IMR-90 (cell line): ENCODE results near the gene HSD17B3. TPM values are rescaled to one million over a fixed set of nuclear protein-coding genes. Genes with fewer than 3 reads are reported as not detected.

Source experiments
- ATAC-seq: fragments of 200-7000 bp; cut with Tn5 transposase; 2 replicates; pipeline ENCODE4 v1.9.1; 2020; ENCODE audit warnings: low read depth, mild to moderate bottlenecking, moderate library complexity
- BruUV-seq: library from RNA; stranded (reverse); fragments of 400-500 nt; replicated peaks from 2 replicates; lab custom pipeline; 2021; lab: Mats Ljungman, UMichigan
- CTCF ChIA-PET: fragments of 300-600 bp; formaldehyde crosslinking; extraction: SDS; loops from one replicate; lab custom pipeline; 2021; ENCODE audit warnings: antibody characterized with exemption; lab: Yijun Ruan, JAX
- POLR2A ChIA-PET: fragments of 300-600 bp; sonication (Branson Sonifier 250); formaldehyde crosslinking; loops from one replicate; lab custom pipeline; 2022; ENCODE audit warnings: antibody characterized with exemption; ENCODE audit not compliant: unreplicated experiment; lab: Charles Lee
- DNase-seq: peaks from one replicate; pipeline ENCODE4 v3.0.0; 2013
- H2AFZ ChIP-seq: replicated peaks from 2 replicates; pipeline ENCODE3; 2013; ENCODE audit warnings: low read length, mild to moderate bottlenecking; ENCODE audit not compliant: poor library complexity
- H2AK5ac ChIP-seq: 2 replicates; pipeline ENCODE4 v1.6.1; 2013; ENCODE audit warnings: low read depth, low read length, inconsistent platforms
- H2AK9ac ChIP-seq: replicated peaks from 2 replicates; pipeline ENCODE3; 2013; ENCODE audit warnings: mild to moderate bottlenecking, low read depth, low read length, moderate library complexity; ENCODE audit not compliant: poor library complexity
- H2BK120ac ChIP-seq: 2 replicates; pipeline ENCODE4 v1.6.1; 2013; ENCODE audit warnings: low read depth, low read length, inconsistent platforms
- H2BK15ac ChIP-seq: 3 replicates; pipeline ENCODE4 v1.6.1; 2013; ENCODE audit warnings: low read depth, low read length, inconsistent platforms
- H2BK20ac ChIP-seq: 2 replicates; pipeline ENCODE4 v1.6.1; 2013; ENCODE audit warnings: low read depth, mild to moderate bottlenecking, inconsistent platforms, low read length, moderate library complexity
- H2BK5ac ChIP-seq: 2 replicates; pipeline ENCODE4 v1.6.1; 2013; ENCODE audit warnings: mild to moderate bottlenecking, low read depth, low read length, inconsistent platforms; ENCODE audit not compliant: poor library complexity, severe bottlenecking
- H3K14ac ChIP-seq: replicated peaks from 2 replicates; pipeline ENCODE4 v1.6.1; 2013; ENCODE audit warnings: low read depth, low read length, inconsistent platforms
- H3K18ac ChIP-seq: 2 replicates; pipeline ENCODE4 v1.6.1; 2013; ENCODE audit warnings: low read depth, low read length, control low read depth
- H3K23ac ChIP-seq: 2 replicates; pipeline ENCODE4 v1.6.1; 2013; ENCODE audit warnings: low read depth, low read length, inconsistent platforms
- H3K27ac ChIP-seq: 2 replicates; pipeline ENCODE4 v1.5.1; 2013; ENCODE audit warnings: mild to moderate bottlenecking, control low read depth, low read length; ENCODE audit not compliant: insufficient read depth
- H3K27me3 ChIP-seq: 2 replicates; pipeline ENCODE4 v1.6.1; 2013; ENCODE audit warnings: low read length; ENCODE audit not compliant: control insufficient read depth, insufficient read depth
- H3K36me3 ChIP-seq: 2 replicates; pipeline ENCODE4 v1.6.1; 2013; ENCODE audit warnings: low read length, mixed read lengths; ENCODE audit not compliant: control insufficient read depth, insufficient read depth
- H3K4ac ChIP-seq: 2 replicates; pipeline ENCODE4 v1.6.1; 2013; ENCODE audit warnings: low read depth, low read length, inconsistent platforms
- H3K4me1 ChIP-seq: 2 replicates; pipeline ENCODE4 v1.6.1; 2013; ENCODE audit warnings: low read length, mixed read lengths; ENCODE audit not compliant: control insufficient read depth, insufficient read depth
- H3K4me2 ChIP-seq: 2 replicates; pipeline ENCODE4 v1.6.1; 2013; ENCODE audit warnings: low read depth, mild to moderate bottlenecking, control low read depth, low read length, moderate library complexity
- H3K4me3 ChIP-seq: 2 replicates; pipeline ENCODE4 v1.5.1; 2013; ENCODE audit warnings: low read depth, mild to moderate bottlenecking, control low read depth, low read length, moderate library complexity; ENCODE audit not compliant: insufficient read depth
- H3K56ac ChIP-seq: 2 replicates; pipeline ENCODE4 v1.6.1; 2013; ENCODE audit warnings: low read length, inconsistent platforms; ENCODE audit not compliant: insufficient read depth; ENCODE audit errors: extremely low read depth
- H3K79me1 ChIP-seq, 2 experiments: 2 replicates each; pipeline ENCODE4 v1.6.1; 2013; ENCODE audit warnings: low read length in 2 of 2, inconsistent platforms in 1 of 2, low read depth in 1 of 2
- H3K9ac ChIP-seq: 2 replicates; pipeline ENCODE4 v1.6.1; 2013; ENCODE audit warnings: low read depth, low read length, control low read depth
- H3K9me1 ChIP-seq: 2 replicates; pipeline ENCODE4 v1.6.1; 2013; ENCODE audit warnings: low read length, inconsistent platforms; ENCODE audit not compliant: insufficient read depth
- H3K9me3 ChIP-seq: 2 replicates; pipeline ENCODE4 v1.6.1; 2013; ENCODE audit warnings: low read length; ENCODE audit not compliant: control insufficient read depth, insufficient read depth
- H4K20me1 ChIP-seq: 2 replicates; pipeline ENCODE4 v1.6.1; 2013; ENCODE audit warnings: low read length, inconsistent platforms; ENCODE audit not compliant: insufficient read depth
- H4K5ac ChIP-seq: 2 replicates; pipeline ENCODE4 v1.6.1; 2013; ENCODE audit warnings: mild to moderate bottlenecking, low read depth, low read length, control low read depth
- H4K8ac ChIP-seq, 2 experiments: 2 replicates each; pipeline ENCODE4 v1.6.1; 2013; ENCODE audit warnings: low read depth in 2 of 2, low read length in 2 of 2, control low read depth in 1 of 2, inconsistent platforms in 1 of 2
- H4K91ac ChIP-seq: 2 replicates; pipeline ENCODE4 v1.6.1; 2013; ENCODE audit warnings: low read depth, low read length, inconsistent platforms; ENCODE audit not compliant: insufficient read depth
- CHD1 ChIP-seq: IDR thresholded peaks from 2 replicates; pipeline ENCODE4 v1.6.1; 2012; ENCODE audit warnings: low read depth, low read length, improper control_type of control experiment
- MAFK ChIP-seq: IDR thresholded peaks from 2 replicates; pipeline ENCODE4 v1.6.1; 2012; ENCODE audit warnings: low read depth, low read length, improper control_type of control experiment
- RAD21 ChIP-seq: IDR thresholded peaks from 2 replicates; pipeline ENCODE4 v1.6.1; 2012; ENCODE audit warnings: low read length, improper control_type of control experiment
- RFX5 ChIP-seq: IDR thresholded peaks from 2 replicates; pipeline ENCODE4 v1.8.0; 2012; ENCODE audit warnings: low read depth, mild to moderate bottlenecking, low read length, moderate library complexity
- WGBS, 2 experiments: methylation state at CpG; one replicate each; pipeline versions ENCODE4 v1.1.5 to v1.1.7; 2013; ENCODE audit warnings: missing lambda C conversion rate in 2 of 2; ENCODE audit not compliant: insufficient read length in 1 of 2; ENCODE audit errors: extremely low coverage in 2 of 2; 5-methylcytosine and 5-hydroxymethylcytosine counted together
- dilution Hi-C: fragments of 300-500 bp; cut with HindIII; formaldehyde crosslinking; loops from one replicate; pipeline ENCODE4 v1.14.3; 2018; ENCODE audit warnings: low sequenced_read_pairs; ENCODE audit not compliant: unreplicated experiment
- in situ Hi-C: fragments of 300-500 bp; cut with MboI; formaldehyde crosslinking; loops from 3 replicates; pipeline ENCODE4 v1.14.3; 2019; ENCODE audit warnings: low sequenced_read_pairs, inconsistent platforms, mixed read lengths
- intact Hi-C: fragments of 100-400 bp; cut with micrococcal nuclease; formaldehyde crosslinking; loops from 2 replicates; pipeline ENCODE4 v1.10.0; 2022
- polyA plus RNA-seq, 3 experiments: library from polyadenylated mRNA; depleted of rRNA; stranded (reverse); fragments of >200 nt; gene quantifications; 2 replicates each; pipeline ENCODE4 v1.2.3, GENCODE V29; 2012; ENCODE audit warnings: low replicate concordance in 1 of 3
- total RNA-seq: library from RNA; depleted of rRNA; stranded (reverse); fragments of >200 nt; gene quantifications from 2 replicates; pipeline ENCODE4 v1.2.3, GENCODE V29; 2012

The HSD17B3 gene
- total and polyA plus RNA-seq, 2 of the 4 experiments (the other 2 are of a cell fraction), result 0.18 TPM; not detected in 1

DNA sequence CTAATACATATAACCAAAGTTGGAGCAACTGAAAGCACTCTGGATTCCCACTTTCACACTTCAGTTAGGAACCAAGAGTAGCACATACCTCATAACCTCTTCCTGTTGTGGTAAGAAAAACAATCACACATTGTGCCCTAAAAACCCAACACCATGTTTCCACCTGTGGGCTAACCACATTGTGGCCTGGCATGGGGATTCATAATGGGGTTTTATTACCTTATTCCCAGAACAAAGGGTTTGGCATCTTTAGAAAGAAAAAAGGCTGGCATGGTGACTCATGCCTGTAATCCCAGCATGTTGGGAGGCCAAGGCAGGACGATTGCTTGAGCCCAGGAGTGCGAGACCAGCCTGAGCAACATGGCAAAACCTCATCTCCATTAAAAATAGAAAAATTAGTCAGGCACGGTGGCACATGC lies 60.6 kb downstream of the HSD17B3 start:
- H3K4ac ChIP-seq, result no peak overlapping the region
- no TSS peak for BruUV-seq
- no peak overlapping the region for H4K91ac ChIP-seq
- H3K23ac ChIP-seq, result no peak overlapping the region
- no peaks in the 10 kb centered on the region for H3K36me3 ChIP-seq
- dilution Hi-C loops, result no loop called here
- ATAC-seq, result no peak
- H3K79me1 ChIP-seq, result no peaks in the 10 kb centered on the region
- no peaks in the 10 kb centered on the region for H4K20me1 ChIP-seq
- H3K27ac ChIP-seq, result no peak overlapping the region
- no peak overlapping the region for H3K9ac ChIP-seq
- in situ Hi-C loops, result no loop called here
- H4K5ac ChIP-seq, result no peak overlapping the region
- no peak overlapping the region for H2AK5ac ChIP-seq
- no peak overlapping the region for H3K4me2 ChIP-seq
- no peak overlapping the region for H3K56ac ChIP-seq
- POLR2A ChIA-PET, result no interaction called here
- H3K4me1 ChIP-seq, result no peaks in the 10 kb centered on the region; the same call in 1 of the 2 replicates
- H3K14ac ChIP-seq, result no peak overlapping the region
- H3K9me1 ChIP-seq, result no peaks in the 10 kb centered on the region
- H2BK5ac ChIP-seq, result no peak overlapping the region
- no peaks in the 10 kb centered on the region for H3K9me3 ChIP-seq
- H2AK9ac ChIP-seq, result no peak overlapping the region
- H4K8ac ChIP-seq, result no peak overlapping the region
- CTCF ChIA-PET, result no interaction called here
- no peak overlapping the region for H2BK120ac ChIP-seq
- no peak overlapping the region for H3K4me3 ChIP-seq
- DNase-seq, result no peak
- H3K27me3 ChIP-seq, result peaks cover 25% of the 10 kb centered on the region
- no peak overlapping the region for H2BK15ac ChIP-seq
- H3K18ac ChIP-seq, result no peak overlapping the region
- WGBS, 2 experiments, result no CpG with 5 or more reads among the region's 3 CpGs
- intact Hi-C loops, result no loop called here
- TF ChIP-seq CHD1, result no peak
- TF ChIP-seq RAD21, result no peak
- TF ChIP-seq MAFK, result no peak
- TF ChIP-seq RFX5, result no peak
- H2AFZ ChIP-seq, result no peak overlapping the region
- no peak overlapping the region for H2BK20ac ChIP-seq
